ENCODE data around the gene DISP1. TPM values are rescaled to one million over a fixed set of nuclear protein-coding genes. Genes with fewer than 3 reads are reported as not detected.
A peak's percentile ranks its signal among the peaks of the same experiment; 100 is the strongest.

DISP1 gene
- total and polyA plus RNA-seq, 10 donors, result 1.5 to 14.3 (median 7.2) TPM

- WGBS, 5 donors, result 82 to 93% (median 91%) methylated on average over 4 of the region's 4 CpGs
- TF ChIP-seq POLR2AphosphoS5 (IDR thresholded peaks at IDR 0.05) (no peak), CTCF (IDR thresholded peaks at IDR 0.05 in 8 of 11, conservative IDR thresholded peaks at IDR 0.05 in 3 of 11) (no peak), POLR2A (IDR thresholded peaks at IDR 0.05) (no peak)
- Histone ChIP-seq H3K27ac (no peak overlapping the region), H3K27me3 (replicated peaks in 1 of 7) (no peaks in the 10 kb centered on the region), H3K4me1 (peaks cover 0 to 11% (median 0%) of the 10 kb centered on the region in 6 donors), H3K9me3 (no peaks in the 10 kb centered on the region), H3K36me3 (no peaks in the 10 kb centered on the region), H3K4me3 (no peak overlapping the region)
- no peak for DNase-seq
- intact Hi-C loops (cut with DNase I; ENCODE audit: low total_unique reads), result no loop called here
Observed at GRCh38 chr1:222801067-222801466, 13.8 kb upstream of the DISP1 start.

GRCh38 chr1:222811671-222812070 lies 3.2 kb upstream of the DISP1 start:
- H3K9me3 ChIP-seq, result no peaks in the 10 kb centered on the region
- intact Hi-C loops (cut with DNase I; ENCODE audit: low total_unique reads), result no loop called here
- no peak overlapping the region for H3K27ac ChIP-seq
- TF ChIP-seq POLR2A (IDR thresholded peaks at IDR 0.05), result no peak
- no peak for TF ChIP-seq CTCF (IDR thresholded peaks at IDR 0.05 in 8 of 11, conservative IDR thresholded peaks at IDR 0.05 in 3 of 11)
- no peak for TF ChIP-seq POLR2AphosphoS5 (IDR thresholded peaks at IDR 0.05)
- WGBS, 5 donors, result 74 to 87% (median 81%) methylated on average over 4 of the region's 4 CpGs
- no peak overlapping the region for H3K4me3 ChIP-seq
- H3K36me3 ChIP-seq, result no peaks in the 10 kb centered on the region
- DNase-seq, result no peak
- H3K4me1 ChIP-seq, result peaks cover 0 to 22% (median 18%) of the 10 kb centered on the region in 6 donors
- H3K27me3 ChIP-seq (replicated peaks in 1 of 7), result no peaks in the 10 kb centered on the region

GRCh38 chr1:222813866-222814535 lies 838 bp upstream of the DISP1 start:
- WGBS, 5 donors, result 73 to 84% (median 77%) methylated on average over 14 of the region's 14 CpGs
- H3K9me3 ChIP-seq, result no peaks in the 10 kb centered on the region
- DNase-seq, result no peak
- peaks cover 0 to 40% (median 25%) of the 10 kb centered on the region in 6 donors for H3K4me1 ChIP-seq
- H3K4me3 ChIP-seq, result peak overlapping the region in 7 of 8 donors; percentile 73 to 88 (median 79)
- intact Hi-C loops (cut with DNase I; ENCODE audit: low total_unique reads), result no loop called here
- no peaks in the 10 kb centered on the region for H3K27me3 ChIP-seq (replicated peaks in 1 of 7)
- peak overlapping the region; percentile 55 to 91 (median 88) for H3K27ac ChIP-seq
- TF ChIP-seq CTCF (IDR thresholded peaks at IDR 0.05 in 8 of 11, conservative IDR thresholded peaks at IDR 0.05 in 3 of 11), result no peak
- TF ChIP-seq POLR2AphosphoS5 (IDR thresholded peaks at IDR 0.05), result no peak
- TF ChIP-seq POLR2A (IDR thresholded peaks at IDR 0.05), result no peak
- H3K36me3 ChIP-seq, result no peaks in the 10 kb centered on the region

- 5 to 8% (median 7%) methylated on average over 11 of the region's 11 CpGs for WGBS, 5 donors
- no peak for TF ChIP-seq POLR2AphosphoS5 (IDR thresholded peaks at IDR 0.05)
- no peak for TF ChIP-seq CTCF (IDR thresholded peaks at IDR 0.05 in 8 of 11, conservative IDR thresholded peaks at IDR 0.05 in 3 of 11)
- TF ChIP-seq POLR2A (IDR thresholded peaks at IDR 0.05), result no peak
Observed at GRCh38 chr1:222815440-222815765, 564 bp downstream of the DISP1 start.

More at GRCh38 chr1:222815440-222815765, 564 bp downstream of the DISP1 start:
- H3K4me1 ChIP-seq, result peaks cover 0 to 40% (median 25%) of the 10 kb centered on the region in 6 donors
- intact Hi-C loops (cut with DNase I; ENCODE audit: low total_unique reads), result no loop called here
- no peaks in the 10 kb centered on the region for H3K36me3 ChIP-seq
- no peaks in the 10 kb centered on the region for H3K9me3 ChIP-seq
- H3K4me3 ChIP-seq, result peak overlapping the region; percentile 49 to 88 (median 78)
- peak overlapping the region; percentile 55 to 91 (median 88) for H3K27ac ChIP-seq
- no peak for DNase-seq
- no peaks in the 10 kb centered on the region for H3K27me3 ChIP-seq (replicated peaks in 1 of 7)

Data from spleen (tissue), 11 donors.